Left lung (tissue), 10 donors: ENCODE results near the gene LRRC25. TPM values are rescaled to one million over a fixed set of nuclear protein-coding genes. Genes with fewer than 3 reads are reported as not detected.
"Not testable (repeated sequence)": the region's sequence is repeated elsewhere in the genome, so short reads cannot be mapped to it uniquely, and the experiment has no call there.

ENCODE experiments used
- ATAC-seq: fragments of 200-7000 bp; cut with Tn5 transposase; one replicate; pipeline ENCODE4 v1.9.1; 2020; ENCODE audit warnings: moderate library complexity
- DNase-seq, 4 donors: peaks; one replicate each; pipeline ENCODE4 v3.0.0-alpha.2; 2013 to 2020
- H3K27ac ChIP-seq, 2 donors: fragments of 200-600 bp; sonication (generic) in 1 of 2; one replicate each; pipeline versions ENCODE4 v1.5.0 to v1.8.0; 2020 to 2021
- H3K27me3 ChIP-seq, 2 donors: fragments of 200-600 bp; sonication (generic) in 1 of 2; one replicate each; pipeline versions ENCODE4 v1.5.0 to v1.8.0; 2020 to 2021
- H3K36me3 ChIP-seq, 2 donors: fragments of 200-600 bp; sonication (generic) in 1 of 2; one replicate each; pipeline versions ENCODE4 v1.5.0 to v1.8.0; 2020 to 2021
- H3K4me1 ChIP-seq, 2 donors: fragments of 200-600 bp; one replicate each; pipeline ENCODE4 v1.8.0; 2021
- H3K4me3 ChIP-seq, 2 donors: fragments of 200-600 bp; sonication (generic) in 1 of 2; one replicate each; pipeline versions ENCODE4 v1.5.0 to v1.8.0; 2020 to 2021; ENCODE audit warnings: mild to moderate bottlenecking in 1 of 2
- H3K9me3 ChIP-seq, 2 donors: fragments of 200-600 bp; sonication (generic) in 1 of 2; one replicate each; pipeline versions ENCODE4 v1.5.0 to v1.8.0; 2020 to 2021
- CTCF ChIP-seq, 2 donors: fragments of 200-600 bp; sonication (generic) in 1 of 2; IDR thresholded peaks; one replicate each; pipeline versions ENCODE4 v1.5.0 to v1.8.0; 2021; ENCODE audit warnings: antibody characterized with exemption in 2 of 2
- intact Hi-C, 2 donors: fragments of 100-400 bp; cut with DNase I; formaldehyde crosslinking; loops; one replicate each; pipeline versions ENCODE4 v1.11.2 to v1.14.2; 2022
- polyA plus RNA-seq, 6 donors: library from polyadenylated mRNA; unstranded; fragments of 120-200 nt; gene quantifications; one replicate each; pipeline ENCODE4 v1.2.1, GENCODE V29; 2013; ENCODE audit not compliant: insufficient read length in 6 of 6
- total RNA-seq, 2 donors: library from RNA; stranded (reverse); fragmentation: NEBNext Ultra II Directional; extraction: Animal tissue kit (Norgen Biotek cat#: 25700); gene quantifications; one replicate each; pipeline ENCODE4 v1.2.1, GENCODE V29; 2021
- donor health status: DM: no; HTN: yes; CAD: no.
- donor health status: DM: no; HTN: no; CAD: no.

The LRRC25 gene
- total and polyA plus RNA-seq, 8 donors, result 1.3 to 53.7 (median 1.6) TPM

GRCh38 chr19:18357041-18357440 lies 40.4 kb downstream of the LRRC25 start:
- intact Hi-C loops, result no loop called here
- Histone ChIP-seq H3K27me3 (no peaks in the 10 kb centered on the region), H3K27ac (no peak overlapping the region), H3K4me1 (no peaks in the 10 kb centered on the region), H3K9me3 (no peaks in the 10 kb centered on the region), H3K4me3 (no peak overlapping the region), H3K36me3 (peaks cover 0 to 72% of the 10 kb centered on the region in 2 donors)
- DNase-seq, result no peak
- TF ChIP-seq CTCF (IDR thresholded peaks at IDR 0.05), result no peak
- ATAC-seq, result no peak

GRCh38 chr19:18354743-18355142 lies 42.7 kb downstream of the LRRC25 start:
- intact Hi-C loops, DNase-seq, H3K27me3 ChIP-seq, H3K27ac ChIP-seq, H3K9me3 ChIP-seq, H3K4me3 ChIP-seq, H3K4me1 ChIP-seq, ATAC-seq: not testable (repeated sequence)
- peaks cover 0 to 49% of the 10 kb centered on the region in 2 donors for H3K36me3 ChIP-seq

GRCh38 chr19:18353378-18354005 lies 43.9 kb downstream of the LRRC25 start:
- no peak for TF ChIP-seq CTCF (IDR thresholded peaks at IDR 0.05)
- DNase-seq (no peak), ATAC-seq (no peak)
- Histone ChIP-seq H3K9me3 (no peaks in the 10 kb centered on the region), H3K36me3 (peaks cover 0 to 37% of the 10 kb centered on the region in 2 donors), H3K27ac (no peak overlapping the region), H3K4me3 (no peak overlapping the region), H3K27me3 (no peaks in the 10 kb centered on the region), H3K4me1 (peaks cover 0 to 8% of the 10 kb centered on the region in 2 donors)
- intact Hi-C loops, result no loop called here

- Histone ChIP-seq H3K27ac (no peak overlapping the region), H3K4me3 (no peak overlapping the region), H3K36me3 (peaks cover 0 to 17% of the 10 kb centered on the region in 2 donors), H3K27me3 (no peaks in the 10 kb centered on the region), H3K4me1 (peaks cover 0 to 8% of the 10 kb centered on the region in 2 donors), H3K9me3 (no peaks in the 10 kb centered on the region)
- intact Hi-C loops, result no loop called here
- DNase-seq, result no peak
- ATAC-seq, result no peak
- no peak for TF ChIP-seq CTCF (IDR thresholded peaks at IDR 0.05)
Observed at GRCh38 chr19:18351544-18351943, 45.9 kb downstream of the LRRC25 start.

- Histone ChIP-seq H3K4me1 (peaks cover 0 to 8% of the 10 kb centered on the region in 2 donors), H3K27me3 (no peaks in the 10 kb centered on the region), H3K4me3 (no peak overlapping the region), H3K9me3 (no peaks in the 10 kb centered on the region), H3K27ac (no peak overlapping the region), H3K36me3 (peaks cover 0 to 7% of the 10 kb centered on the region in 2 donors)
- no peak for ATAC-seq
- intact Hi-C loops, result no loop called here
- DNase-seq, result no peak
- TF ChIP-seq CTCF (IDR thresholded peaks at IDR 0.05), result no peak
Observed at GRCh38 chr19:18350490-18350889, 46.9 kb downstream of the LRRC25 start.
